Measurements from ENCODE around the gene LTB. TPM values are rescaled to one million over a fixed set of nuclear protein-coding genes. Genes with fewer than 3 reads are reported as not detected.

LTB gene
- total RNA-seq, 1 experiment from 2014 or later = not detected

DNA sequence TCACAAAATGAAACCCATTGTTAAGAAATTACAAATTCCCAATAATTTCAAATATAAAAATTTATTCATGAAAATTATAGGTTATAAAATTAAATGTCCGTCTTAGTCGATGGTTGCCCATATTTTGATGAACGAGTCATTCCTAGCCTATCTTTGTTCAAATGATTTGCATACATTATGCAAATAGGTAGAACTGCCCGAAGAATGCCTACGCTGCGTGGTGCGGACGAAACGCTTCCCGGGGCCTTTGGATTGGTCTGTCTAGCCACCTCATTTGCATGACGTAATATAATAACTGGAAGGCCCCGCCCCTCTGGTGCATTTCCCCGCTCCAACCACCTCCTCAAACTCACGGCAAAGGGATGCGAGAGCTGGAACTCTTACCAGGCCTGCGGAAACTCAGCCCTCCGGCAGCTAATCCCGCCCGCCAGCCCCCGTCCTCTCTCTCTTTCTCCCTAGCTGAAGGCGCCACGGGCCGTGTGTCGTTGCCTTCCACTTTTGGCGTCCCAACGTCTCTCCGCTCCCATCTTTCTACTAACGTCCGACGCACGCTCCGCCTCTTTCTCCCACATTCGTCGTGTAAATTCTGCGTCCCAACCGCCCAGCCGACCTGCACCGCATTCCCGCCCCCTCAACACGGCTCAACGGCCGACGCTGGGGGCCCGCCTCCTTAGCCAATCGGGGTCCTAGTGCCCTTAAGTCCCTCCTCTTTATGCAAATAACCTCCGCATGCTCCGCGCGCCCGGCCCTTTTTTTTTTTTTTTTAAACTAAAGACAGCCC, 37.8 kb upstream of the LTB start:
- intact Hi-C loops (cut with micrococcal nuclease; ENCODE audit: unreplicated experiment) = loop anchor here (1.0 to 2.0 kb wide), 3 partner anchors 33 to 74 kb away; partner anchors contain the start of genes ATP6V1G2 and BAG6
- BruUV-seq (replicated peaks) = TSS peak; percentile 97
- TF ChIP-seq, protein P1, sequence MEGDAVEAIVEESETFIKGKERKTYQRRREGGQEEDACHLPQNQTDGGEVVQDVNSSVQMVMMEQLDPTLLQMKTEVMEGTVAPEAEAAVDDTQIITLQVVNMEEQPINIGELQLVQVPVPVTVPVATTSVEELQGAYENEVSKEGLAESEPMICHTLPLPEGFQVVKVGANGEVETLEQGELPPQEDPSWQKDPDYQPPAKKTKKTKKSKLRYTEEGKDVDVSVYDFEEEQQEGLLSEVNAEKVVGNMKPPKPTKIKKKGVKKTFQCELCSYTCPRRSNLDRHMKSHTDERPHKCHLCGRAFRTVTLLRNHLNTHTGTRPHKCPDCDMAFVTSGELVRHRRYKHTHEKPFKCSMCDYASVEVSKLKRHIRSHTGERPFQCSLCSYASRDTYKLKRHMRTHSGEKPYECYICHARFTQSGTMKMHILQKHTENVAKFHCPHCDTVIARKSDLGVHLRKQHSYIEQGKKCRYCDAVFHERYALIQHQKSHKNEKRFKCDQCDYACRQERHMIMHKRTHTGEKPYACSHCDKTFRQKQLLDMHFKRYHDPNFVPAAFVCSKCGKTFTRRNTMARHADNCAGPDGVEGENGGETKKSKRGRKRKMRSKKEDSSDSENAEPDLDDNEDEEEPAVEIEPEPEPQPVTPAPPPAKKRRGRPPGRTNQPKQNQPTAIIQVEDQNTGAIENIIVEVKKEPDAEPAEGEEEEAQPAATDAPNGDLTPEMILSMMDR (IDR thresholded peaks at IDR 0.05; ENCODE audit: insufficient read depth in 1 of 2, low read depth in 1 of 2, low read length in 1 of 2, severe bottlenecking in 1 of 2, unreplicated experiment in 1 of 2) = no peak
- Histone ChIP-seq H3K4me1 (peaks cover 20% of the 10 kb centered on the region), H3K9me3 (no peaks in the 10 kb centered on the region), H3K27me3 (replicated peaks; ENCODE audit: control insufficient read depth, insufficient read depth, low read length) (no peaks in the 10 kb centered on the region), H3K36me3 (ENCODE audit: control insufficient read depth, insufficient read depth, low read length) (peaks cover 9% of the 10 kb centered on the region), H3K4me3 (ENCODE audit: low read depth, low read length) (peak overlapping the region; percentile 66)
- H3K27me3 Mint-ChIP-seq (ENCODE audit: insufficient read depth, unreplicated experiment) = no peaks in the 10 kb centered on the region
- peak; percentile 97 to 98 for DNase-seq
- no peaks in the 10 kb centered on the region for H3K9me3 Mint-ChIP-seq (ENCODE audit: unreplicated experiment)
- peaks cover 48% of the 10 kb centered on the region for H3K36me3 Mint-ChIP-seq (ENCODE audit: insufficient read depth, unreplicated experiment)
- H3K4me1 Mint-ChIP-seq (ENCODE audit: low read depth, unreplicated experiment) = peaks cover 19% of the 10 kb centered on the region
- H3K4me3 Mint-ChIP-seq (ENCODE audit: unreplicated experiment) = peak overlapping the region; percentile 83
- H3K27ac Mint-ChIP-seq (ENCODE audit: unreplicated experiment) = peak overlapping the region; percentile 92
- CTCF ChIA-PET = interaction anchor here (0.6 to 1.0 kb wide), 3 partner anchors 34 to 508 kb away, joined by 3 to 4 read pairs (median 3); partner anchors contain the start of genes ATF6B and LST1
- POLR2A ChIA-PET = interaction anchor here (0.6 to 1.8 kb wide), 4 partner anchors 33 to 1118 kb away, joined by 3 to 13 read pairs (median 5); partner anchors contain the start of genes BAG6 and DDX39B

DNA sequence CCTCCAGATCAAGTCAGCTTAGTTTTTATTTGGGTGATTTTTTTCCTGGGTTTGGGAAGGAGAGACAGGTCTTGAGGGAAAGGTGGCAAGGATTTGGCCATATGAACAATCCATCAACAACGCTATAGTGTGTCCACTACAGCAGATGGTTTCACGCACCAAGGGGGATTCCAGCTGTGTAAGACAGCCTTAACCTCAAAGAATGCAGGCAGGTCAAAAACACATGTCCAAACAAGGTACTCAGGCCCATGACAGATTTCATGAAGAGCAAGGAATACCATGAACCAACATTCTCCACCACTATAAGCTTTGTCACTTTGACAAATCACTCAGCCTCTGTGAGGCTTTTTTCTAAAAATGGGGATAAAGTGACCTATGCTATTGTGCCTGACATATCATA, 34.8 kb upstream of the LTB start:
- no TSS peak for BruUV-seq (replicated peaks)
- Mint-ChIP-seq H3K4me1 (ENCODE audit: low read depth, unreplicated experiment) (peaks cover 24% of the 10 kb centered on the region), H3K9me3 (ENCODE audit: unreplicated experiment) (no peaks in the 10 kb centered on the region), H3K36me3 (ENCODE audit: insufficient read depth, unreplicated experiment) (peaks cover 27% of the 10 kb centered on the region), H3K27me3 (ENCODE audit: insufficient read depth, unreplicated experiment) (no peaks in the 10 kb centered on the region), H3K27ac (ENCODE audit: unreplicated experiment) (peak overlapping the region; percentile 53), H3K4me3 (ENCODE audit: unreplicated experiment) (no peak overlapping the region)
- H3K9me3 ChIP-seq = no peaks in the 10 kb centered on the region
- no peak overlapping the region for H3K4me3 ChIP-seq (ENCODE audit: low read depth, low read length)
- CTCF ChIA-PET = no interaction called here
- no peaks in the 10 kb centered on the region for H3K36me3 ChIP-seq (ENCODE audit: control insufficient read depth, insufficient read depth, low read length)
- H3K4me1 ChIP-seq = peaks cover 30% of the 10 kb centered on the region
- TF ChIP-seq, protein P1 (IDR thresholded peaks at IDR 0.05; ENCODE audit: insufficient read depth in 1 of 2, low read depth in 1 of 2, low read length in 1 of 2, severe bottlenecking in 1 of 2, unreplicated experiment in 1 of 2) = no peak
- no peaks in the 10 kb centered on the region for H3K27me3 ChIP-seq (replicated peaks; ENCODE audit: control insufficient read depth, insufficient read depth, low read length)
- intact Hi-C loops (cut with micrococcal nuclease; ENCODE audit: unreplicated experiment) = no loop called here
- DNase-seq = no peak
- POLR2A ChIA-PET = no interaction called here

DNA sequence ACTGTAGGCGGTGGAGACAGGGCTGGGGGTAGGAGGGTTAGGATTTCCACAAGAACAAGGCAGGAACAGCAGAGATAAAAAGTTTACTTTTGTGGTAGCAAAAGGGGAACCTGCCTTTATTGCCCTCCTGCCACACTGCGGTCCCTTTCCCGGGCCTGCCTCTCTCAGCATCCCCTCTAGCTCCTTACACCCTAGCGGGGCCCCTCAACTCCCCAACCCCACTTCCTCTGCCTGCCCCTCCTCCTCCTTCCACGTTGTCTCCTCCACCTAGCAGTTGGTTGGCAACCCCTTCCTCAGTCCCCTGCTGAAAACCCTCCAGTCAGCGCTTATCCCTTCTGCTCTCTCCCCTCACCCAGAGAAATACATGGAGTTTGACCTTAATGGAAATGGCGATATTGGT, 33.5 kb upstream of the LTB start:
- CTCF ChIA-PET = interaction anchor here (0.9 kb wide), 1 partner anchor 673 kb away, joined by 6 read pairs; no protein-coding TSS in a partner anchor
- TF ChIP-seq, protein P1 (IDR thresholded peaks at IDR 0.05; ENCODE audit: insufficient read depth in 1 of 2, low read depth in 1 of 2, low read length in 1 of 2, severe bottlenecking in 1 of 2, unreplicated experiment in 1 of 2) = no peak
- H3K27me3 Mint-ChIP-seq (ENCODE audit: insufficient read depth, unreplicated experiment) = no peaks in the 10 kb centered on the region
- H3K4me3 Mint-ChIP-seq (ENCODE audit: unreplicated experiment) = no peak overlapping the region
- POLR2A ChIA-PET = no interaction called here
- intact Hi-C loops (cut with micrococcal nuclease; ENCODE audit: unreplicated experiment) = no loop called here
- H3K36me3 ChIP-seq (ENCODE audit: control insufficient read depth, insufficient read depth, low read length) = no peaks in the 10 kb centered on the region
- H3K27me3 ChIP-seq (replicated peaks; ENCODE audit: control insufficient read depth, insufficient read depth, low read length) = no peaks in the 10 kb centered on the region
- no peaks in the 10 kb centered on the region for H3K9me3 ChIP-seq
- no peaks in the 10 kb centered on the region for H3K9me3 Mint-ChIP-seq (ENCODE audit: unreplicated experiment)
- peaks cover 15% of the 10 kb centered on the region for H3K36me3 Mint-ChIP-seq (ENCODE audit: insufficient read depth, unreplicated experiment)
- peaks cover 29% of the 10 kb centered on the region for H3K4me1 ChIP-seq
- peak overlapping the region; percentile 91 for H3K27ac Mint-ChIP-seq (ENCODE audit: unreplicated experiment)
- no peak for DNase-seq
- BruUV-seq (replicated peaks) = no TSS peak
- H3K4me1 Mint-ChIP-seq (ENCODE audit: low read depth, unreplicated experiment) = peaks cover 19% of the 10 kb centered on the region
- no peak overlapping the region for H3K4me3 ChIP-seq (ENCODE audit: low read depth, low read length)
